Activated T-cell treated with anti-CD3 and anti-CD28 coated beads for 1 hour (primary cell): ENCODE data around the gene EMILIN2.

Experiments used
- DNase-seq: peaks from one replicate; pipeline ENCODE4 v3.0.0-alpha.2; 2020; ENCODE audit warnings: low read depth

The EMILIN2 gene

GRCh38 chr18:2900684-2901422 is 54.0 kb downstream of the EMILIN2 start:
- DNase-seq = no peak

- no peak for DNase-seq
Observed at GRCh38 chr18:2901423-2901985, 54.7 kb downstream of the EMILIN2 start.

- no peak for DNase-seq
Observed at GRCh38 chr18:2902327-2902726, 55.5 kb downstream of the EMILIN2 start.

- DNase-seq = no peak
Observed at GRCh38 chr18:2903006-2903405, 56.2 kb downstream of the EMILIN2 start.

- DNase-seq = peak; percentile 10
Observed at GRCh38 chr18:2905854-2906703, 59.3 kb downstream of the EMILIN2 start.

- DNase-seq = peak; percentile 26
Observed at GRCh38 chr18:2906704-2907549, 60.1 kb downstream of the EMILIN2 start.

- DNase-seq = no peak
Observed at GRCh38 chr18:2907550-2908135, 60.8 kb downstream of the EMILIN2 start.

GRCh38 chr18:2908166-2908945 is 61.5 kb downstream of the EMILIN2 start:
- no peak for DNase-seq

GRCh38 chr18:2908946-2909335 is 62.1 kb downstream of the EMILIN2 start:
- DNase-seq = no peak

- DNase-seq = no peak
Observed at GRCh38 chr18:2909431-2910140, 62.8 kb downstream of the EMILIN2 start.

- DNase-seq = no peak
Observed at GRCh38 chr18:2910261-2910660, 63.5 kb downstream of the EMILIN2 start.

GRCh38 chr18:2910751-2911425 is 64.1 kb downstream of the EMILIN2 start:
- no peak for DNase-seq

- DNase-seq = no peak
Observed at GRCh38 chr18:2911533-2911932, 64.7 kb downstream of the EMILIN2 start.

- no peak for DNase-seq
Observed at GRCh38 chr18:2912357-2913299, 65.8 kb downstream of the EMILIN2 start.

- DNase-seq = no peak
Observed at GRCh38 chr18:2913398-2914005, 66.7 kb downstream of the EMILIN2 start.

- no peak for DNase-seq
Observed at GRCh38 chr18:2914185-2914880, 67.5 kb downstream of the EMILIN2 start.

- DNase-seq = no peak
Observed at GRCh38 chr18:2914881-2915240, 68.1 kb downstream of the EMILIN2 start.
